ENCODE measurements around the gene OR7G3.

Gene OR7G3

DNA sequence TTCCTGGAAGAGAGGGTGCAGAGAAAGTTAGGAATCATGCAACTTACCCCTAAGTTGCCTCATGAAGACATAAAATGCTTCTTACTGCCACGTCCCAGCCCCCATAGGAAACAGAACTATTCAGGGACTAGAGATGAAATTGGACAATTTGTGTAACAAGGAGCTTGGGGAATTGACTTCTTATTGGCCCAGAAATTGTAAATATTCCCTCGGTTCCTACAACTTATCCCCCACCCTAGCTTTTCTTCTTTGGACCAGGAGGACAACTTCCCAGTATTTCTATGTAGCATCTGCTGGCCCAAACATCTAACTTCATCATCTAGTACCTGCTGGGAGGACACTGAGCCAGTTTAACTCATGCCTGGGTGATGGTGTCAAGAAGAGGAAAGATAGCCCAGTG lies 40.0 kb downstream of the OR7G3 start, which contains the start of gene OR1M1:
TSS of gene OR1M1 (plus strand) at position 301 of the 400 bp plus-strand sequence. CDS start 6,184 bp downstream, outside the sequence.
- no peak for DNase-seq

DNA sequence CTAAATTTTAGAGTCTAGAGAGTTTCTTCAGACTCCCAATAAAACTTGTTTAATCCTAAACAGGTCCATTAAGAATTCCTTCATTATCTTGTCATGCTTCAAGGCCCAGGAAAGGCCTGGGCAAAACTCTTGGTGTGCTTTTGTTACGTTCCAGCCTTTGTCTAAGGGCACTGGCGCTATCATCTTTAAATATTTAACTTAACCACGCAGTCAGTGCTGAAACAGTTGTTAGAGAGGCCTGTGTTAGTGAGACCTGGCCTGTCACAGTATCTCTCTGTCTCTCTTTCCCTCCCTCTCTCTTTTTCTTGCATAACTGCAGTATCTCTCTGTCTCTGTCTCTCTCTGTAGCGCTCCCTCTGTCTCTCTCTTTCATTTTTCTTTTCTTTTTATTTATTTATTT lies 48.1 kb downstream of the OR7G3 start:
- no peak for DNase-seq

- DNase-seq, result peak; percentile 1
Observed at GRCh38 chr19:9076901-9077300, 49.8 kb downstream of the OR7G3 start.

All from fibroblast of upper back skin (primary cell).